Measurements from ENCODE around the gene LCAT.
A peak's percentile ranks its signal among the peaks of the same experiment; 100 is the strongest.

DNA sequence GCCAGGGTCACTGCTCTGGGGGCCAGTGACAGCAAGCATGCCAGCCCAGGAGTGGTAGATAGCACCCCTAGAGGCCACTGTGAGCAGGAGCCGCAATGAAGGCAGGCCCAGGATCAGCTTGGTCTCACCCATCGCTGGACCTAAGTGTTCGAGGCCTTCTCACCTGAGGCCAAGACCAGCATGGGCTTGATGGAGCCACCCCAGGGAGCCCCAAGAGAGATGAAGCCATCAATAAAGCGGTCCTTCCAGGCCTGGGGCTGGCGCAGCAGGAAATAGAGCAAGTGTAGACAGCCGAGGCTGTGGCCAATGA, 1.8 kb downstream of the LCAT start:
- TF ChIP-seq, protein P1, sequence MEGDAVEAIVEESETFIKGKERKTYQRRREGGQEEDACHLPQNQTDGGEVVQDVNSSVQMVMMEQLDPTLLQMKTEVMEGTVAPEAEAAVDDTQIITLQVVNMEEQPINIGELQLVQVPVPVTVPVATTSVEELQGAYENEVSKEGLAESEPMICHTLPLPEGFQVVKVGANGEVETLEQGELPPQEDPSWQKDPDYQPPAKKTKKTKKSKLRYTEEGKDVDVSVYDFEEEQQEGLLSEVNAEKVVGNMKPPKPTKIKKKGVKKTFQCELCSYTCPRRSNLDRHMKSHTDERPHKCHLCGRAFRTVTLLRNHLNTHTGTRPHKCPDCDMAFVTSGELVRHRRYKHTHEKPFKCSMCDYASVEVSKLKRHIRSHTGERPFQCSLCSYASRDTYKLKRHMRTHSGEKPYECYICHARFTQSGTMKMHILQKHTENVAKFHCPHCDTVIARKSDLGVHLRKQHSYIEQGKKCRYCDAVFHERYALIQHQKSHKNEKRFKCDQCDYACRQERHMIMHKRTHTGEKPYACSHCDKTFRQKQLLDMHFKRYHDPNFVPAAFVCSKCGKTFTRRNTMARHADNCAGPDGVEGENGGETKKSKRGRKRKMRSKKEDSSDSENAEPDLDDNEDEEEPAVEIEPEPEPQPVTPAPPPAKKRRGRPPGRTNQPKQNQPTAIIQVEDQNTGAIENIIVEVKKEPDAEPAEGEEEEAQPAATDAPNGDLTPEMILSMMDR (IDR thresholded peaks at IDR 0.05): peak; percentile 85
- TF ChIP-seq ZFX (IDR thresholded peaks at IDR 0.05; ENCODE audit: borderline replicate concordance): no peak
